Measurements from ENCODE around the gene HSPA8.

DNA sequence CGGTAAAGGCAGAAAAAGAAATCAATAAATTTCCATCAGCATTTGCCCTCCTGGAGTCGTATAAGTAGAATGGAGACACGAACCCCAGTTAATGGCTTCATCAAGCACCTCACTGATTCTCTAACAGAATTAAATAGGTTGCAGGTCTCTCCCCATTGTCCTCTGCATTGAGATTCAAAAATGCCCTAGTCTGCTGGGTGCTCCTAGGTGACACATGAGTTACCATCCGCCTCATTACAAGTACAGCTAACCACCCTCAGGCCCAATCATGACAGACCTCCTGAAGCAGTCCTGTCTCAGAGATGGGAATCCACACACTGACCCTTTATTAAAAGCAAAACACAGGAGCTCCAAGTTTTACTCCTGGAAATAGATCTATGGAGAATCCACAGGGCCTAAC is 31.4 kb downstream of the HSPA8 start:
- TF ChIP-seq ETV6 (CRISPR knock-in tag; IDR thresholded peaks at IDR 0.05) (no peak), NFE2L1 (CRISPR knock-in tag; IDR thresholded peaks at IDR 0.05) (no peak), FOXP1 (CRISPR knock-in tag; IDR thresholded peaks at IDR 0.05; ENCODE audit: borderline replicate concordance) (no peak)
- TF ChIP-seq, protein P1, sequence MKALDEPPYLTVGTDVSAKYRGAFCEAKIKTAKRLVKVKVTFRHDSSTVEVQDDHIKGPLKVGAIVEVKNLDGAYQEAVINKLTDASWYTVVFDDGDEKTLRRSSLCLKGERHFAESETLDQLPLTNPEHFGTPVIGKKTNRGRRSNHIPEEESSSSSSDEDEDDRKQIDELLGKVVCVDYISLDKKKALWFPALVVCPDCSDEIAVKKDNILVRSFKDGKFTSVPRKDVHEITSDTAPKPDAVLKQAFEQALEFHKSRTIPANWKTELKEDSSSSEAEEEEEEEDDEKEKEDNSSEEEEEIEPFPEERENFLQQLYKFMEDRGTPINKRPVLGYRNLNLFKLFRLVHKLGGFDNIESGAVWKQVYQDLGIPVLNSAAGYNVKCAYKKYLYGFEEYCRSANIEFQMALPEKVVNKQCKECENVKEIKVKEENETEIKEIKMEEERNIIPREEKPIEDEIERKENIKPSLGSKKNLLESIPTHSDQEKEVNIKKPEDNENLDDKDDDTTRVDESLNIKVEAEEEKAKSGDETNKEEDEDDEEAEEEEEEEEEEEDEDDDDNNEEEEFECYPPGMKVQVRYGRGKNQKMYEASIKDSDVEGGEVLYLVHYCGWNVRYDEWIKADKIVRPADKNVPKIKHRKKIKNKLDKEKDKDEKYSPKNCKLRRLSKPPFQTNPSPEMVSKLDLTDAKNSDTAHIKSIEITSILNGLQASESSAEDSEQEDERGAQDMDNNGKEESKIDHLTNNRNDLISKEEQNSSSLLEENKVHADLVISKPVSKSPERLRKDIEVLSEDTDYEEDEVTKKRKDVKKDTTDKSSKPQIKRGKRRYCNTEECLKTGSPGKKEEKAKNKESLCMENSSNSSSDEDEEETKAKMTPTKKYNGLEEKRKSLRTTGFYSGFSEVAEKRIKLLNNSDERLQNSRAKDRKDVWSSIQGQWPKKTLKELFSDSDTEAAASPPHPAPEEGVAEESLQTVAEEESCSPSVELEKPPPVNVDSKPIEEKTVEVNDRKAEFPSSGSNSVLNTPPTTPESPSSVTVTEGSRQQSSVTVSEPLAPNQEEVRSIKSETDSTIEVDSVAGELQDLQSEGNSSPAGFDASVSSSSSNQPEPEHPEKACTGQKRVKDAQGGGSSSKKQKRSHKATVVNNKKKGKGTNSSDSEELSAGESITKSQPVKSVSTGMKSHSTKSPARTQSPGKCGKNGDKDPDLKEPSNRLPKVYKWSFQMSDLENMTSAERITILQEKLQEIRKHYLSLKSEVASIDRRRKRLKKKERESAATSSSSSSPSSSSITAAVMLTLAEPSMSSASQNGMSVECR (CRISPR knock-in tag; IDR thresholded peaks at IDR 0.05; ENCODE audit: borderline replicate concordance), result no peak

All from WTC11 (cell line).